ENCODE data around the gene KRTDAP.

Gene KRTDAP

GRCh38 chr19:35512831-35513627, 22.8 kb upstream of the KRTDAP start:
- DNase-seq: no peak

- no peak for DNase-seq
Measured at GRCh38 chr19:35511337-35511736, 21.1 kb upstream of the KRTDAP start.

- DNase-seq: no peak
Measured at GRCh38 chr19:35510626-35510964, 20.3 kb upstream of the KRTDAP start.

- DNase-seq: no peak
Measured at GRCh38 chr19:35509861-35510625, 19.8 kb upstream of the KRTDAP start.

- DNase-seq: no peak
Measured at GRCh38 chr19:35509018-35509652, 18.9 kb upstream of the KRTDAP start.

GRCh38 chr19:35508129-35508528, 17.9 kb upstream of the KRTDAP start:
- DNase-seq: no peak

- DNase-seq: no peak
Measured at GRCh38 chr19:35507561-35507960, 17.3 kb upstream of the KRTDAP start.

- DNase-seq: no peak
Measured at GRCh38 chr19:35506011-35506410, 15.7 kb upstream of the KRTDAP start.

GRCh38 chr19:35502751-35503150, 12.5 kb upstream of the KRTDAP start:
- DNase-seq: no peak

GRCh38 chr19:35501684-35502083, 11.4 kb upstream of the KRTDAP start:
- DNase-seq: no peak

GRCh38 chr19:35500611-35501010, 10.3 kb upstream of the KRTDAP start:
- no peak for DNase-seq

GRCh38 chr19:35498984-35499527, 8.8 kb upstream of the KRTDAP start:
- DNase-seq: no peak

GRCh38 chr19:35498220-35498619, 8.0 kb upstream of the KRTDAP start:
- no peak for DNase-seq

- no peak for DNase-seq
Measured at GRCh38 chr19:35497406-35497805, 7.1 kb upstream of the KRTDAP start.

GRCh38 chr19:35495107-35496064, 5.1 kb upstream of the KRTDAP start:
- DNase-seq: no peak

- DNase-seq: no peak
Measured at GRCh38 chr19:35493971-35494370, 3.7 kb upstream of the KRTDAP start.

- no peak for DNase-seq
Measured at GRCh38 chr19:35491836-35492360, 1.6 kb upstream of the KRTDAP start.

- no peak for DNase-seq
Measured at GRCh38 chr19:35488677-35489076, 1.6 kb downstream of the KRTDAP start.

GRCh38 chr19:35487656-35488182, 2.5 kb downstream of the KRTDAP start:
- no peak for DNase-seq

- DNase-seq: no peak
Measured at GRCh38 chr19:35486268-35486708, 4.0 kb downstream of the KRTDAP start.

GRCh38 chr19:35484252-35485036, 5.8 kb downstream of the KRTDAP start:
- DNase-seq: no peak
